ENCODE data around the gene CORO1C. TPM values are rescaled to one million over a fixed set of nuclear protein-coding genes. Genes with fewer than 3 reads are reported as not detected.

Gene CORO1C
- total RNA-seq, 4 donors from 2014 or later: 100 to 273 (median 154) TPM

GRCh38 chr12:108729612-108730364 lies 1.5 kb downstream of the CORO1C start:
- ATAC-seq (ENCODE audit: low FRiP score) (no peak), DNase-seq (ENCODE audit: low spot score) (no peak)
- TF ChIP-seq CTCF (IDR thresholded peaks at IDR 0.05): no peak

GRCh38 chr12:108728820-108729611 lies 2.3 kb downstream of the CORO1C start:
- ATAC-seq (ENCODE audit: low FRiP score) (no peak), DNase-seq (ENCODE audit: low spot score) (no peak)
- no peak for TF ChIP-seq CTCF (IDR thresholded peaks at IDR 0.05)

DNA sequence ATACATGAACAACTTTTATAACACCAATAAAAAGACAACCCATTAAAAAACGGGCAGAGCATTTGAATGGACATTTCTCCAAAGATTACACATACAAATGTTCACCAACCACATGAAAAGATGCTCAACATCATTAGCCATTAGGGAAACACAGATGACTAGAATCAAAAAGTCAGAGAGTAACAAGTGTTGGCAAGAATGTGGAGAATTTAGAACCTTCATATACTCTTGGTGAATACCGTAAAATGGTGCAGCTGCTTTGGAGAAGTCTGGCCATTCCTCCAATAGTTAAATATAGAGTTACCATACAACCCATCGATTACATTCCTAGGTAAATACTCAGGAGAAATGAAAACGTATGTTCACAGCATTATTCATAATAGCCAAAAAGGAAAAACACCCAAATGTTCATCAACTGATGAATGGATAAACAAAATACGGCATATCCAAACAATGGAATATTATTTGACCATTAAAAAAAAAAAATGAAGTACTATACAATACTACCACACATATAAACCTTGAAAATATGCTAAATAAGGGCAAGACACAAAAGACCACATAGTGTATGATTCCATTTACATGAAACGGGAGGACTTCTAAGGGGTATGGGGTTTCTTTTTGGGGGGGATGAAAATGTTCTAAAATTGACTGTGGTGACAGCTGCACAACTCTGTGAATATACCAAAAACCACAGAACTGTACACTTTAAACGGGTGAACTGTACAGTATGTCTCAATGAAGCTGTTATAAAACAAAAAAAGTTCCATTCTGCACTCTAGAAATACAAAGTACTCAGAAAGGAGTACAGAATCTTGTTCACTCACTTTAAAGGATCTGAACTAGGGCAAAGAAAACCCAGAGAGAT lies 3.2 kb downstream of the CORO1C start:
- TF ChIP-seq CTCF (IDR thresholded peaks at IDR 0.05): no peak
- ATAC-seq (ENCODE audit: low FRiP score): no peak
- no peak for DNase-seq (ENCODE audit: low spot score)

GRCh38 chr12:108727161-108727560 lies 4.2 kb downstream of the CORO1C start:
- no peak for ATAC-seq (ENCODE audit: low FRiP score)
- TF ChIP-seq CTCF (IDR thresholded peaks at IDR 0.05): no peak
- DNase-seq (ENCODE audit: low spot score): no peak

DNA sequence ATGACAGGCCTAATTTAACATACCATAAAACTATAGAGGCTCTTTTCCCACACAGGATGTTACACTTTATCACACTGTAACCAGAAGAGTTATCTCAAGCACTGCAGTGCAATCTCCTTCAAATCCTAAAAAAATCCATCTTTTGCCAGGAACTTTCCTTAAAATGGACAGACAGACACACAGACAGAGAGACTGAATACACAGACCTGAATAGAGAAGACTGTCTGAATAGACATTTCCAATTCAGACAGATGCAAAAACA lies 6.5 kb downstream of the CORO1C start:
- ATAC-seq (ENCODE audit: low FRiP score): no peak
- TF ChIP-seq CTCF (IDR thresholded peaks at IDR 0.05): no peak

GRCh38 chr12:108724054-108724889 lies 7.0 kb downstream of the CORO1C start:
- no peak for DNase-seq (ENCODE audit: low spot score)
- no peak for ATAC-seq (ENCODE audit: low FRiP score)
- no peak for TF ChIP-seq CTCF (IDR thresholded peaks at IDR 0.05)

More for the DNA sequence above, 6.5 kb downstream of the CORO1C start:
- DNase-seq (ENCODE audit: low spot score): no peak

All from omental fat pad (tissue), 4 donors.